Fibroblast of lung (primary cell): ENCODE measurements around the gene GNG13. TPM values are rescaled to one million over a fixed set of nuclear protein-coding genes. Genes with fewer than 3 reads are reported as not detected.

Experiments used
- DNase-seq, 2 donors: peaks; one replicate each; pipeline versions ENCODE4 v3.0.0 to v3.0.0-alpha.2; 2010; ENCODE audit warnings: low read depth in 2 of 2
- H2AFZ ChIP-seq: 2 replicates; pipeline ENCODE4 v1.5.1; 2012; ENCODE audit warnings: low read length, control low read depth, inconsistent platforms
- H3K27ac ChIP-seq: 2 replicates; pipeline ENCODE4 v1.5.1; 2011; ENCODE audit warnings: low read length, control low read depth; ENCODE audit not compliant: insufficient read depth
- H3K27me3 ChIP-seq: 2 replicates; pipeline ENCODE4 v1.5.1; 2011; ENCODE audit warnings: mild to moderate bottlenecking, low read length; ENCODE audit not compliant: control insufficient read depth, insufficient read depth
- H3K36me3 ChIP-seq: 2 replicates; pipeline ENCODE4 v1.5.1; 2011; ENCODE audit warnings: low read length; ENCODE audit not compliant: control insufficient read depth, insufficient read depth
- H3K4me1 ChIP-seq: 2 replicates; pipeline ENCODE4 v1.5.1; 2011; ENCODE audit warnings: low read length; ENCODE audit not compliant: control insufficient read depth, insufficient read depth; ENCODE audit errors: extremely low read depth
- H3K4me2 ChIP-seq: 2 replicates; pipeline ENCODE4 v1.5.1; 2011; ENCODE audit warnings: low read length, control low read depth; ENCODE audit not compliant: insufficient read depth; ENCODE audit errors: extremely low read depth
- H3K4me3 ChIP-seq, 4 experiments: fragments of 200-600 bp in 1 of 4; sonication (generic) in 1 of 4; replicated peaks in 1 of 4; 2 replicates each; pipeline ENCODE4 v1.5.1; 2011 to 2016; ENCODE audit warnings: low read length in 4 of 4, low read depth in 3 of 4, mild to moderate bottlenecking in 3 of 4, control low read depth in 2 of 4, inconsistent platforms in 1 of 4, mixed read lengths in 1 of 4; ENCODE audit not compliant: insufficient read depth in 1 of 4; ENCODE audit errors: control extremely low read depth in 1 of 4
- H3K79me2 ChIP-seq: 2 replicates; pipeline ENCODE4 v1.5.1; 2012; ENCODE audit warnings: mild to moderate bottlenecking, low read length, inconsistent platforms; ENCODE audit not compliant: control insufficient read depth, insufficient read depth
- H3K9ac ChIP-seq: 2 replicates; pipeline ENCODE4 v1.5.1; 2011; ENCODE audit warnings: mild to moderate bottlenecking, low read length, control low read depth; ENCODE audit not compliant: insufficient read depth
- H3K9me3 ChIP-seq: 2 replicates; pipeline ENCODE4 v1.5.1; 2012; ENCODE audit warnings: low read depth, low read length; ENCODE audit not compliant: control insufficient read depth, insufficient read depth
- H4K20me1 ChIP-seq: 2 replicates; pipeline ENCODE4 v1.5.1; 2011; ENCODE audit warnings: low read length; ENCODE audit not compliant: control insufficient read depth, insufficient read depth; ENCODE audit errors: extremely low read depth
- EZH2 ChIP-seq: IDR thresholded peaks from 2 replicates; pipeline ENCODE4 v1.5.1; 2012; ENCODE audit warnings: low read length, control low read depth, mild to moderate bottlenecking; ENCODE audit errors: missing control alignments
- polyA plus RNA-seq, 2 donors: library from polyadenylated mRNA; depleted of rRNA in 1 of 2; stranded (reverse) in 1 of 2; unstranded in 1 of 2; fragments of >200 nt; gene quantifications; 2 replicates each; pipeline ENCODE4 v1.2.1, GENCODE V29; 2011 to 2012; ENCODE audit warnings: missing spikeins in 1 of 2
- total RNA-seq: library from RNA; depleted of rRNA; stranded (reverse); fragments of >200 nt; gene quantifications from 2 replicates; pipeline ENCODE4 v1.2.1, GENCODE V29; 2014
- TF ChIP-seq, protein P1 (sequence below), 2 donors: IDR thresholded peaks in 1 of 2; conservative IDR thresholded peaks in 1 of 2; 1 replicate in 1 of 2; 2 replicates in 1 of 2; pipeline ENCODE4 v1.5.1; 2011 to 2012; ENCODE audit warnings: low read length in 2 of 2, control low read depth in 1 of 2, inconsistent platforms in 1 of 2, low read depth in 1 of 2, mild to moderate bottlenecking in 1 of 2

GNG13 gene
- total and polyA plus RNA-seq, 2 donors (not counting 1 experiment from before 2014, with no cell fraction given) = not detected

DNA sequence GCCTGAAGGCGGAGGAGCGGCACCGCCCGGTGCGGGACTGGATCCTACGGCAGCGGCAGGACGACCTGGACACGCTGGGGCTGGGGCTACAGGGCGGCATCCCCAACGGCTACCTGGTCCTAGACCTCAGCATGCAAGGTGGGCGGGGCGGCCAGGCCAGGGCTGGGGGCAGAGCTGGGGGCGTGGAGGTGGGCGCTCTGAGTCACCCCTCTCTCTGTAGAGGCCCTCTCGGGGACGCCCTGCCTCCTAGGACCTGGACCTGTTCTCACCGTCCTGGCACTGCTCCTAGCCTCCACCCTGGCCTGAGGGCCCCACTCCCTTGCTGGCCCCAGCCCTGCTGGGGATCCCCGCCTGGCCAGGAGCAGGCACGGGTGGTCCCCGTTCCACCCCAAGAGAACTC, 32.1 kb downstream of the GNG13 start:
- H2AFZ ChIP-seq = no peak overlapping the region
- H4K20me1 ChIP-seq = no peaks in the 10 kb centered on the region
- no peak overlapping the region for H3K4me2 ChIP-seq
- H3K27ac ChIP-seq = no peak overlapping the region
- H3K27me3 ChIP-seq = no peaks in the 10 kb centered on the region
- H3K9ac ChIP-seq = no peak overlapping the region
- H3K4me3 ChIP-seq = no peak overlapping the region
- no peaks in the 10 kb centered on the region for H3K9me3 ChIP-seq
- no peaks in the 10 kb centered on the region for H3K36me3 ChIP-seq
- TF ChIP-seq EZH2 = no peak
- TF ChIP-seq, protein P1, sequence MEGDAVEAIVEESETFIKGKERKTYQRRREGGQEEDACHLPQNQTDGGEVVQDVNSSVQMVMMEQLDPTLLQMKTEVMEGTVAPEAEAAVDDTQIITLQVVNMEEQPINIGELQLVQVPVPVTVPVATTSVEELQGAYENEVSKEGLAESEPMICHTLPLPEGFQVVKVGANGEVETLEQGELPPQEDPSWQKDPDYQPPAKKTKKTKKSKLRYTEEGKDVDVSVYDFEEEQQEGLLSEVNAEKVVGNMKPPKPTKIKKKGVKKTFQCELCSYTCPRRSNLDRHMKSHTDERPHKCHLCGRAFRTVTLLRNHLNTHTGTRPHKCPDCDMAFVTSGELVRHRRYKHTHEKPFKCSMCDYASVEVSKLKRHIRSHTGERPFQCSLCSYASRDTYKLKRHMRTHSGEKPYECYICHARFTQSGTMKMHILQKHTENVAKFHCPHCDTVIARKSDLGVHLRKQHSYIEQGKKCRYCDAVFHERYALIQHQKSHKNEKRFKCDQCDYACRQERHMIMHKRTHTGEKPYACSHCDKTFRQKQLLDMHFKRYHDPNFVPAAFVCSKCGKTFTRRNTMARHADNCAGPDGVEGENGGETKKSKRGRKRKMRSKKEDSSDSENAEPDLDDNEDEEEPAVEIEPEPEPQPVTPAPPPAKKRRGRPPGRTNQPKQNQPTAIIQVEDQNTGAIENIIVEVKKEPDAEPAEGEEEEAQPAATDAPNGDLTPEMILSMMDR (conservative IDR thresholded peaks at IDR 0.05 in 1 of 2, IDR thresholded peaks at IDR 0.05 in 1 of 2; ENCODE audit: low read depth in 1 of 2, low read length in 2 of 2) = no peak
- no peaks in the 10 kb centered on the region for H3K79me2 ChIP-seq
- no peaks in the 10 kb centered on the region for H3K4me1 ChIP-seq
- no peak for DNase-seq

DNA sequence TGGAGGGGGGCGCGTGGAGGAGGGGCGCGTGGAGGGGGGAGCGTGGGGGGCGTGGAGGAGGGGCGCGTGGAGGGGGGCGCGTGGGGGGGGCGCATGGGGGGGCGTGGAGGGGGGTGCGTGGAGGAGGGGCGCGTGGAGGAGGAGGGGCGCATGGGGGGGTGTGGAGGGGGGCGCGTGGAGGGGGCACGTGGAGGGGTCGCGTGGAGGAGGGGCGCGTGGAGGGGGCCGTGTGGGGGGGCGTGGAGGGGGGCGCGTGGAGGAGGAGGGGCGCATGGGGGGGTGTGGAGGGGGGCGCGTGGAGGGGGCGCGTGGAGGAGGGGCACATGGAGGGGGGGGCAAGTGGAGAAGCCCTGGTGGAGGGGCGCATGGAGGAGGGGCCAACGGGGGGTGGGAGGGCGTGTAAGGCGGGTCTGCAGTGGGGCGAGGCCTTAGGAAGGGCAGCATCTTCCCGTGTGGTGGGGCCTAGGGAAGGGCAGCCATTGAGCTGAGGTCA, 32.7 kb downstream of the GNG13 start:
- no peak overlapping the region for H3K4me2 ChIP-seq
- H2AFZ ChIP-seq = no peak overlapping the region
- H3K9ac ChIP-seq = no peak overlapping the region
- no peaks in the 10 kb centered on the region for H3K27me3 ChIP-seq
- no peaks in the 10 kb centered on the region for H3K4me1 ChIP-seq
- no peak for DNase-seq
- no peaks in the 10 kb centered on the region for H3K36me3 ChIP-seq
- no peaks in the 10 kb centered on the region for H3K9me3 ChIP-seq
- no peaks in the 10 kb centered on the region for H4K20me1 ChIP-seq
- no peak overlapping the region for H3K27ac ChIP-seq
- TF ChIP-seq, protein P1 (conservative IDR thresholded peaks at IDR 0.05 in 1 of 2, IDR thresholded peaks at IDR 0.05 in 1 of 2; ENCODE audit: low read depth in 1 of 2, low read length in 2 of 2) = no peak
- H3K79me2 ChIP-seq = no peaks in the 10 kb centered on the region
- H3K4me3 ChIP-seq = no peak overlapping the region

DNA sequence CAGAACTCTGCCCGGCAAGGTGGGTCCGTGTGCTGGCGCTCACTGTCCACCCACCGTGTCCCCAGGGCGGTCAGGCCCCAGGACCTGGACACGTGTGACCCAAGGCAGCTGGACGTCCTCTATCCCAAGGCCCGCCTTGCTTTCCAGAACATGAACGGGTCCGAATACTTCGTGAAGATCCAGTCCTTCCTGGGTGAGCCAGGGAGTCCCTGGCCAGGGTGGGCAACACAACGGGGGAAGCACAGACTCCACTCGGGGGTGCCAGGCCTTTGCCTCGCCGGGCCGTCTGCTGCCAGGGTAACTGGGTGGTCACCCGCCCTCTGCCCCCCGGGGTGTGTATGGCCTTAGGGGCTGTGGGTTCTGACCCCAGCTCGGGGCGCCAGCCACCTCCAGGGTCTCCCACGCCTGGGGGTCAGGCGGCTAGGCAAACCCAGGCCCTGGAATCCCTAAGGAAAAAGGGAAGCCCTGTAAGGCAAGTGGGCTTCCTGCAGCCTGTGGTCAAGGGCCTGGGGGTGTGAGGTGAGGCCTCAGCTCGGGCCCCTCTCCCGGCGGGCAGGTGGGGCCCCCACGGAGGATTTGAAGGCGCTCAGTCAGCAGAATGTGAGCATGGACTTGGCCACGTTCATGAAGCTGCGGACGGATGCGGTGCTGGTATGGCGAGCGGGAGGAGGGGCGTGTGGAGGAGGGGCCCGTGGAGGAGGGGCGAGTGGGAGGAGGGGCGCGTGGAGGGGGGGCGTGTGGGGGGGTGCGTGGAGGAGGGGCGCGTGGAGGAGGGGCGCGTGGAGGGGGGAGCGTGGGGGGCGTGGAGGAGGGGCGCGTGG, 33.5 kb downstream of the GNG13 start:
- no peaks in the 10 kb centered on the region for H4K20me1 ChIP-seq
- H3K9me3 ChIP-seq = no peaks in the 10 kb centered on the region
- no peak overlapping the region for H3K4me2 ChIP-seq
- no peak overlapping the region for H3K27ac ChIP-seq
- H3K36me3 ChIP-seq = no peaks in the 10 kb centered on the region
- no peaks in the 10 kb centered on the region for H3K4me1 ChIP-seq
- H3K27me3 ChIP-seq = no peaks in the 10 kb centered on the region
- no peak overlapping the region for H3K9ac ChIP-seq
- H3K4me3 ChIP-seq = no peak overlapping the region
- H2AFZ ChIP-seq = no peak overlapping the region
- no peak for DNase-seq
- H3K79me2 ChIP-seq = no peaks in the 10 kb centered on the region
- no peak for TF ChIP-seq EZH2
- TF ChIP-seq, protein P1 (conservative IDR thresholded peaks at IDR 0.05 in 1 of 2, IDR thresholded peaks at IDR 0.05 in 1 of 2; ENCODE audit: low read depth in 1 of 2, low read length in 2 of 2) = no peak
